Activated B cell treated with CpG ODN at 0.5 μM for 24 hours (primary cell): Measurements from ENCODE around the gene CFAP61. TPM values are rescaled to one million over a fixed set of nuclear protein-coding genes. Genes with fewer than 3 reads are reported as not detected.

ENCODE experiments used
- ATAC-seq: fragments of 200-7000 bp; cut with Tn5 transposase; one replicate; pipeline ENCODE4 v1.10.0; 2021; ENCODE audit warnings: low read depth, mild to moderate bottlenecking, moderate library complexity
- CTCF ChIA-PET: fragments of 350-600 bp; sonication (Branson Sonifier 250); formaldehyde crosslinking; loops from one replicate; lab custom pipeline; 2021; ENCODE audit warnings: antibody characterized with exemption; lab: Charles Lee
- POLR2A ChIA-PET: fragments of 350-600 bp; sonication (Branson Sonifier 250); formaldehyde crosslinking; loops from one replicate; lab custom pipeline; 2021; ENCODE audit warnings: antibody characterized with exemption; lab: Charles Lee
- DNase-seq: peaks from one replicate; pipeline ENCODE4 v3.0.0; 2022
- H3K27ac Mint-ChIP-seq: one replicate; pipeline ENCODE4 v1.8.0; 2020; ENCODE audit warnings: mixed read lengths
- H3K27me3 Mint-ChIP-seq: one replicate; pipeline ENCODE4 v1.8.0; 2021; ENCODE audit warnings: mixed read lengths
- H3K36me3 Mint-ChIP-seq: one replicate; pipeline ENCODE4 v1.8.0; 2021; ENCODE audit warnings: low read depth, mixed read lengths
- H3K4me1 Mint-ChIP-seq: one replicate; pipeline ENCODE4 v1.8.0; 2021; ENCODE audit warnings: mixed read lengths
- H3K4me3 Mint-ChIP-seq: one replicate; pipeline ENCODE4 v1.8.0; 2020; ENCODE audit warnings: mild to moderate bottlenecking, mixed read lengths
- H3K9me3 Mint-ChIP-seq: one replicate; pipeline ENCODE4 v1.8.0; 2020; ENCODE audit warnings: mixed read lengths
- CTCF ChIP-seq: fragments of 200-600 bp; IDR thresholded peaks from one replicate; pipeline ENCODE4 v1.8.0; 2022; ENCODE audit warnings: antibody characterized with exemption, mild to moderate bottlenecking
- intact Hi-C: fragments of 100-400 bp; cut with micrococcal nuclease; formaldehyde crosslinking; loops from one replicate; pipeline ENCODE4 v1.15.1; 2024
- total RNA-seq: library from RNA; stranded (reverse); gene quantifications from 2 replicates; pipeline ENCODE4 v1.2.3, GENCODE V29; 2022

Gene CFAP61
- total RNA-seq, 1 donor from 2014 or later = not detected

GRCh38 chr20:20201639-20202038, 149.3 kb downstream of the CFAP61 start:
- Mint-ChIP-seq H3K36me3 (no peaks in the 10 kb centered on the region), H3K27me3 (no peaks in the 10 kb centered on the region), H3K27ac (no peak overlapping the region), H3K4me3 (no peak overlapping the region), H3K9me3 (no peaks in the 10 kb centered on the region), H3K4me1 (peaks cover 4% of the 10 kb centered on the region)
- no peak for TF ChIP-seq CTCF
- ATAC-seq (no peak), DNase-seq (no peak)
- ChIA-PET POLR2A (no interaction called here), CTCF (no interaction called here)
- intact Hi-C loops = no loop called here

- Mint-ChIP-seq H3K9me3 (no peaks in the 10 kb centered on the region), H3K27me3 (peaks cover 2% of the 10 kb centered on the region), H3K4me3 (no peak overlapping the region), H3K36me3 (no peaks in the 10 kb centered on the region), H3K4me1 (peaks cover 4% of the 10 kb centered on the region), H3K27ac (no peak overlapping the region)
- ATAC-seq = no peak
- CTCF ChIA-PET = no interaction called here
- intact Hi-C loops = no loop called here
- POLR2A ChIA-PET = no interaction called here
- TF ChIP-seq CTCF = no peak
- DNase-seq = no peak
These were observed 150.4 kb downstream of the CFAP61 start for GRCh38 chr20:20202768-20203167.

DNA sequence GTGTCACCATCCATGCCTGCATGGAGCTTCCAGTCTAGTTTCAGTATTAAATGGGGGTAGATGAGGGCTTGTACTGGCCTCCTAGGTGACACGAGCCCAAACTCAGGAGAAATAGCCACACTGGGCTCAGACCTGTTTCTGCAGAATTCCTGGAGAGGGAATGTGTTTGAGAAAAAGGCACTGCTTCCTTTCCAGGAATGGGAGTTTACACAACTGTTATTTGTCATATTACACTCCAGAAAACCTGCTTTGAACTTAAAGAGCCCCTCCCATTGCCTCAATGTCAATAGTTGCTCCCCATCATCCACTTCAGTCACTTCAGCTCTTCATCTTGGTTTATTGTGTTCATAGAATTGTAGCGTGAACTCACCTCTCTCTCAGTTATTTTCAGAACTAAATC, 151.5 kb downstream of the CFAP61 start:
- CTCF ChIA-PET = no interaction called here

DNA sequence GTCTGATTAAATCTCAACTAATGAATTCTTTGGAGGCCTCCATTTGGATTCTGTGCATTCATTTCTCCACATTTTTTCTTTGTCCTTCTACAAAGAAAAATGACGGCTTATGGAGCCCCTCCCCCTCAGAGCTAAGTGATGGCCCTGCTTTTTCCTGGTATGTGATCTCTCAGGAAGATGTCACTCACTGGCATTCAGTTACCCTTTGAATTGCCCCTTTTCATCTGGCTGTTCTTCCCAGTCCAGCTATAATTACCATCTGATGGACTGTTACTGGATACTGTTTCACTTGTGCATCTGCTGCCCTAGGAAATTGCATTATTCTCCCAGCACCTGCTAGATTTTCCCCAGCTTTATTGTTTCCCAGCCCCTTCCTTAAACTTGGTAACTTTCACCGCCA, 151.9 kb downstream of the CFAP61 start:
- ChIA-PET POLR2A (no interaction called here), CTCF (no interaction called here)
- Mint-ChIP-seq H3K36me3 (no peaks in the 10 kb centered on the region), H3K4me1 (peaks cover 4% of the 10 kb centered on the region), H3K4me3 (no peak overlapping the region), H3K27ac (no peak overlapping the region), H3K9me3 (no peaks in the 10 kb centered on the region), H3K27me3 (peaks cover 5% of the 10 kb centered on the region)
- ATAC-seq (no peak), DNase-seq (no peak)
- no peak for TF ChIP-seq CTCF
- intact Hi-C loops = no loop called here

More for the DNA sequence above, 151.5 kb downstream of the CFAP61 start:
- TF ChIP-seq CTCF = no peak
- H3K27ac Mint-ChIP-seq = no peak overlapping the region
- H3K27me3 Mint-ChIP-seq = peaks cover 5% of the 10 kb centered on the region
- POLR2A ChIA-PET = no interaction called here
- ATAC-seq (no peak), DNase-seq (no peak)
- H3K4me3 Mint-ChIP-seq = no peak overlapping the region
- no peaks in the 10 kb centered on the region for H3K36me3 Mint-ChIP-seq
- H3K4me1 Mint-ChIP-seq = peaks cover 4% of the 10 kb centered on the region
- no peaks in the 10 kb centered on the region for H3K9me3 Mint-ChIP-seq
- intact Hi-C loops = no loop called here

DNA sequence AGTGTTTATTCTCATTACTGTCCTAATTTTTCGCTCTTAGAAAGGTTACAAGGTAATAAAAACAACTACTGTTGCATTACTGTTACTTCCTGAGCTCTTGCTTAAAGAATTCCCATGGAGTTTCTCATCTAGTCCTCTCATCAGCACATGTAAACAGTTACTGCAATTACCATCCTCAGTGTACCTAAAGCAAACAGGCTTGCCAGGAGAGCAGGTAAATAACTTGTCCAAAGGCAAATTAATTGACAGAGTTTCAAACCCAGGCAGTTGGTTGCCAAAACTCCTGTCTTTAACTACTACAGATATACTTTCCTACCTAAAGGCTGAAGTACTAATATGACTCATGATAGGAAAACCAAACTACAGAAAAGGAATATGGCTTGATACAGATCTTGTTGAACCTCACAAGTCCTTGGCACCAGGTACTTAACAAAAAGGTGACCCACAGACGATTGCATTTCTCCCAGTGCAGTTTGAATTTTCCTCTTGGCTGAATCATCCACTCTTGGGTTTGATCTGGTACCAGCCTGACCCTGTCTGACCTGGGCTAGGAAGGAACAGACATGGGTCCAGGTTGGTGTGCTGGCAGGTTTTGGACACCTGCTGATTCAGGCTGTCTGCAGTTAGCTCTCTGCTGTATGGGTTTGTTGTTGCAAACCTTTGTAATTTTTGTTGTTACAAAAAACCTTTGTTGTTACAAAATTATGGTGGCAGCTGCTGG, 153.0 kb downstream of the CFAP61 start:
- H3K36me3 Mint-ChIP-seq = no peaks in the 10 kb centered on the region
- CTCF ChIA-PET = no interaction called here
- no peak overlapping the region for H3K27ac Mint-ChIP-seq
- H3K4me1 Mint-ChIP-seq = peaks cover 4% of the 10 kb centered on the region
- DNase-seq (no peak), ATAC-seq (no peak)
- intact Hi-C loops = no loop called here
- H3K4me3 Mint-ChIP-seq = no peak overlapping the region
- POLR2A ChIA-PET = no interaction called here
- no peaks in the 10 kb centered on the region for H3K9me3 Mint-ChIP-seq
- TF ChIP-seq CTCF = no peak
- peaks cover 5% of the 10 kb centered on the region for H3K27me3 Mint-ChIP-seq
